DND-41 (cell line): ENCODE data around the gene ANXA9.

Experiments
- EZH2 ChIP-seq: IDR thresholded peaks from 3 replicates; pipeline ENCODE4 v1.6.1; 2012; ENCODE audit warnings: borderline replicate concordance, low read depth, mild to moderate bottlenecking, moderate library complexity, low read length, inconsistent platforms; ENCODE audit not compliant: severe bottlenecking
- TF ChIP-seq, protein P1 (sequence below): IDR thresholded peaks from 2 replicates; pipeline ENCODE4 v1.5.1; 2012; ENCODE audit warnings: borderline replicate concordance, low read length, moderate library complexity, mild to moderate bottlenecking; ENCODE audit not compliant: poor library complexity, severe bottlenecking; ENCODE audit errors: extremely low read depth

DNA sequence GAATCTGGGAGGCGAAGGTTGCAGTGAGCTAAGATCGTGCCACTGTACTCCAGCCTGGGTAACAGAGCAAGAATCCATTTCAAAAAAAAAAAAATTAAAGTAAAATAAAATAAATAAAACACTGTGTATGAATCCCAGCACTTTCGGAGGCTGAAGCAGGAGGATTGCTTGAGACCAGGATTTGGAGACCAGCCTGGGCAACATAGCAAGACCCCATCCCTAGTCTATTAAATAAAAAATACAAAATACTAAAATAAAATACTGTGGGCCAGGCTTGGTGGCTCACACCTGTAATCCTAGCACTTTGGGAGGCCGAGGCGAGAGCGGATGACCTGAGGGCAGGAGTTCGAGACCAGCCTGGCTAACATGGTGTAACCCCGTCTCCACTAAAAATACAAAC, 50.1 kb downstream of the ANXA9 start:
- TF ChIP-seq, protein P1, sequence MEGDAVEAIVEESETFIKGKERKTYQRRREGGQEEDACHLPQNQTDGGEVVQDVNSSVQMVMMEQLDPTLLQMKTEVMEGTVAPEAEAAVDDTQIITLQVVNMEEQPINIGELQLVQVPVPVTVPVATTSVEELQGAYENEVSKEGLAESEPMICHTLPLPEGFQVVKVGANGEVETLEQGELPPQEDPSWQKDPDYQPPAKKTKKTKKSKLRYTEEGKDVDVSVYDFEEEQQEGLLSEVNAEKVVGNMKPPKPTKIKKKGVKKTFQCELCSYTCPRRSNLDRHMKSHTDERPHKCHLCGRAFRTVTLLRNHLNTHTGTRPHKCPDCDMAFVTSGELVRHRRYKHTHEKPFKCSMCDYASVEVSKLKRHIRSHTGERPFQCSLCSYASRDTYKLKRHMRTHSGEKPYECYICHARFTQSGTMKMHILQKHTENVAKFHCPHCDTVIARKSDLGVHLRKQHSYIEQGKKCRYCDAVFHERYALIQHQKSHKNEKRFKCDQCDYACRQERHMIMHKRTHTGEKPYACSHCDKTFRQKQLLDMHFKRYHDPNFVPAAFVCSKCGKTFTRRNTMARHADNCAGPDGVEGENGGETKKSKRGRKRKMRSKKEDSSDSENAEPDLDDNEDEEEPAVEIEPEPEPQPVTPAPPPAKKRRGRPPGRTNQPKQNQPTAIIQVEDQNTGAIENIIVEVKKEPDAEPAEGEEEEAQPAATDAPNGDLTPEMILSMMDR = no peak
- TF ChIP-seq EZH2 = no peak
